Endothelial cell of umbilical vein (primary cell): Measurements from ENCODE around the gene TMEM139. TPM values are rescaled to one million over a fixed set of nuclear protein-coding genes. Genes with fewer than 3 reads are reported as not detected.
A peak's percentile ranks its signal among the peaks of the same experiment; 100 is the strongest.

ENCODE experiments used
- BruUV-seq: library from RNA; stranded (reverse); fragments of 400-500 nt; replicated peaks from 2 replicates; lab custom pipeline; 2021; lab: Mats Ljungman, UMichigan
- CTCF ChIA-PET: fragments of 300-600, 350-600 bp; sonication (Branson Sonifier 250); formaldehyde crosslinking; loops from one replicate; lab custom pipeline; 2021; ENCODE audit warnings: antibody characterized with exemption, inconsistent platforms; lab: Charles Lee
- POLR2A ChIA-PET: fragments of 300-600, 350-600 bp; sonication (Branson Sonifier 250); formaldehyde crosslinking; loops from one replicate; lab custom pipeline; 2021; ENCODE audit warnings: antibody characterized with exemption, inconsistent platforms; lab: Charles Lee
- DNase-seq: peaks from one replicate; pipeline ENCODE4 v3.0.0-alpha.2; 2011; ENCODE audit warnings: low read depth, low spot score
- FAIRE-seq: peaks from 2 replicates; lab custom pipeline; 2011; peaks lifted over from hg19 to GRCh38; lab: Jason Lieb, UNC
- H2AFZ ChIP-seq: 2 replicates; pipeline ENCODE4 v1.6.0; 2012; ENCODE audit warnings: low read depth, low read length, control low read depth, inconsistent platforms
- H3K27ac ChIP-seq: 2 replicates; pipeline ENCODE4 v1.5.1; 2011; ENCODE audit warnings: low read depth, mild to moderate bottlenecking, control low read depth, low read length, moderate library complexity; ENCODE audit not compliant: insufficient read depth
- H3K27me3 ChIP-seq, 2 experiments: 2 replicates each; pipeline versions ENCODE4 v1.6.0 to v1.6.1; 2011; ENCODE audit warnings: low read length in 2 of 2, mixed read lengths in 1 of 2; ENCODE audit not compliant: control insufficient read depth in 2 of 2, insufficient read depth in 2 of 2
- H3K36me3 ChIP-seq, 2 experiments: 2 replicates in 1 of 2; 3 replicates in 1 of 2; pipeline ENCODE4 v1.5.1; 2011; ENCODE audit warnings: low read length in 2 of 2, mild to moderate bottlenecking in 1 of 2, moderate library complexity in 1 of 2; ENCODE audit not compliant: control insufficient read depth in 2 of 2, insufficient read depth in 2 of 2; ENCODE audit errors: extremely low read depth in 1 of 2
- H3K4me1 ChIP-seq: 3 replicates; pipeline ENCODE4 v1.5.1; 2011; ENCODE audit warnings: mild to moderate bottlenecking, low read length; ENCODE audit not compliant: control insufficient read depth, insufficient read depth; ENCODE audit errors: extremely low read depth
- H3K4me2 ChIP-seq: 2 replicates; pipeline ENCODE4 v1.6.1; 2011; ENCODE audit warnings: low read length, control low read depth, mixed read lengths; ENCODE audit not compliant: insufficient read depth
- H3K4me3 ChIP-seq, 3 experiments: fragments of 200-600 bp in 1 of 3; sonication (generic), shearing (Covaris generic) in 1 of 3; replicated peaks in 1 of 3; 2 replicates each; pipeline ENCODE4 v1.5.1; 2011 to 2016; ENCODE audit warnings: control low read depth in 3 of 3, low read length in 3 of 3, mild to moderate bottlenecking in 2 of 3, inconsistent platforms in 1 of 3, low read depth in 1 of 3, moderate library complexity in 1 of 3; ENCODE audit not compliant: insufficient read depth in 1 of 3
- H3K79me2 ChIP-seq: 2 replicates; pipeline ENCODE4 v1.6.0; 2012; ENCODE audit warnings: low read length, inconsistent platforms; ENCODE audit not compliant: control insufficient read depth, insufficient read depth
- H3K9ac ChIP-seq: replicated peaks from 2 replicates; pipeline ENCODE3; 2011; ENCODE audit warnings: low read length, control low read depth; ENCODE audit not compliant: insufficient read depth; ENCODE audit errors: extremely low read depth
- H3K9me1 ChIP-seq: replicated peaks from 3 replicates; pipeline ENCODE4 v1.6.0; 2011; ENCODE audit warnings: mild to moderate bottlenecking, low read length; ENCODE audit not compliant: control insufficient read depth, insufficient read depth; ENCODE audit errors: extremely low read depth
- H3K9me3 ChIP-seq: replicated peaks from 2 replicates; pipeline ENCODE4 v1.5.1; 2012; ENCODE audit warnings: low read length, inconsistent platforms; ENCODE audit not compliant: control insufficient read depth, insufficient read depth
- H4K20me1 ChIP-seq: replicated peaks from 2 replicates; pipeline ENCODE3; 2011; ENCODE audit warnings: mild to moderate bottlenecking, low read length; ENCODE audit not compliant: control insufficient read depth, insufficient read depth; ENCODE audit errors: extremely low read depth
- FOS ChIP-seq: IDR thresholded peaks from 2 replicates; pipeline ENCODE4 v1.6.1; 2011; ENCODE audit warnings: mild to moderate bottlenecking, low read length, moderate library complexity, borderline replicate concordance; ENCODE audit not compliant: insufficient read depth
- JUN ChIP-seq: IDR thresholded peaks from 2 replicates; pipeline ENCODE4 v1.6.1; 2011; ENCODE audit warnings: borderline replicate concordance, low read depth; ENCODE audit not compliant: insufficient read length, insufficient read depth
- MAX ChIP-seq: IDR thresholded peaks from 2 replicates; pipeline ENCODE4 v1.6.1; 2011; ENCODE audit not compliant: insufficient read depth, insufficient read length
- MYC ChIP-seq: IDR thresholded peaks from one replicate; pipeline ENCODE4 v1.6.1; 2011; ENCODE audit warnings: mild to moderate bottlenecking, low read depth, low read length
- POLR2A ChIP-seq: IDR thresholded peaks from 2 replicates; pipeline ENCODE4 v1.6.1; 2012; ENCODE audit warnings: low read depth, mild to moderate bottlenecking, control low read depth, low read length
- POLR2AphosphoS5 ChIP-seq: IDR thresholded peaks from 2 replicates; pipeline ENCODE4 v1.6.1; 2012; ENCODE audit warnings: low read depth, mild to moderate bottlenecking, control low read depth, low read length, moderate library complexity; ENCODE audit not compliant: insufficient read depth
- dilution Hi-C: fragments of 300-500 bp; cut with MboI; formaldehyde crosslinking; loops from one replicate; pipeline ENCODE4 v1.15.0; 2019; ENCODE audit warnings: low sequenced_read_pairs; ENCODE audit not compliant: extremely low pct_ligation_motif_present
- intact Hi-C: fragments of 100-400 bp; cut with micrococcal nuclease; formaldehyde crosslinking; loops from one replicate; pipeline ENCODE4 v1.10.0; 2022
- polyA plus RNA-seq, 4 experiments: library from polyadenylated mRNA; depleted of rRNA in 3 of 4; stranded (reverse) in 3 of 4; unstranded in 1 of 4; fragments of >200 nt; gene quantifications; 2 replicates each; pipeline versions ENCODE4 v1.2.1 to v1.2.3, GENCODE V29; 2011 to 2012; ENCODE audit warnings: missing spikeins in 1 of 4
- total RNA-seq: library from RNA; stranded (reverse); gene quantifications from 2 replicates; pipeline ENCODE4 v1.2.3, GENCODE V29; 2021

Gene TMEM139
- total and polyA plus RNA-seq, 2 donors (not counting 3 experiments of a cell fraction or from before 2014, with no cell fraction given): 0.37 TPM; not detected in 1

GRCh38 chr7:143279186-143280098 lies 5.3 kb upstream of the TMEM139 start:
- no peaks in the 10 kb centered on the region for H3K9me3 ChIP-seq
- dilution Hi-C loops: no loop called here
- POLR2A ChIA-PET: interaction anchor here (0.7 to 2.1 kb wide), 4 partner anchors 9 to 219 kb away, joined by 3 to 5 read pairs (median 3); partner anchors contain the start of genes CASP2 and GSTK1
- no peaks in the 10 kb centered on the region for H3K9me1 ChIP-seq
- H4K20me1 ChIP-seq: no peaks in the 10 kb centered on the region
- FAIRE-seq (peak; percentile 59), DNase-seq (peak; percentile 83)
- peak overlapping the region; percentile 34 for H3K27ac ChIP-seq
- H3K27me3 ChIP-seq: no peaks in the 10 kb centered on the region
- CTCF ChIA-PET: interaction anchor here (0.9 to 2.0 kb wide), 12 partner anchors 9 to 93 kb away, joined by 3 to 10 read pairs (median 4); partner anchors contain the start of genes CASP2 and GSTK1
- no peaks in the 10 kb centered on the region for H3K79me2 ChIP-seq
- H3K4me1 ChIP-seq: peaks cover 7% of the 10 kb centered on the region
- H3K4me3 ChIP-seq: no peak overlapping the region
- no peaks in the 10 kb centered on the region for H3K36me3 ChIP-seq
- no TSS peak for BruUV-seq
- H3K4me2 ChIP-seq: peak overlapping the region; percentile 36
- H2AFZ ChIP-seq: peak overlapping the region; percentile 31
- intact Hi-C loops: loop anchor here (1.0 kb wide), 1 partner anchor 16 kb away; the partner anchor contains the start of gene GSTK1
- H3K9ac ChIP-seq: peak overlapping the region; percentile 5
- TF ChIP-seq MAX (peak; percentile 35), MYC (no peak), POLR2AphosphoS5 (no peak)

GRCh38 chr7:143280160-143280559 lies 4.6 kb upstream of the TMEM139 start:
- FAIRE-seq: no peak

More at GRCh38 chr7:143280160-143280559, 4.6 kb upstream of the TMEM139 start:
- Histone ChIP-seq H3K4me3 (no peak overlapping the region), H3K9me1 (no peaks in the 10 kb centered on the region), H3K36me3 (no peaks in the 10 kb centered on the region), H3K9ac (peak overlapping the region; percentile 5), H3K4me2 (peak overlapping the region; percentile 36), H2AFZ (peak overlapping the region; percentile 31), H3K9me3 (no peaks in the 10 kb centered on the region), H3K27ac (no peak overlapping the region), H3K79me2 (no peaks in the 10 kb centered on the region), H3K27me3 (no peaks in the 10 kb centered on the region), H3K4me1 (peaks cover 7% of the 10 kb centered on the region), H4K20me1 (no peaks in the 10 kb centered on the region)
- no TSS peak for BruUV-seq
- no peak for DNase-seq
- dilution Hi-C loops: no loop called here
- ChIA-PET POLR2A (interaction anchor here (0.7 to 2.1 kb wide), 4 partner anchors 8 to 219 kb away, joined by 3 to 5 read pairs (median 3); partner anchors contain the start of genes CASP2 and GSTK1), CTCF (interaction anchor here (1.0 to 2.0 kb wide), 11 partner anchors 8 to 65 kb away, joined by 3 to 10 read pairs (median 5); partner anchors contain the start of genes CASP2 and GSTK1)
- TF ChIP-seq POLR2A (no peak), FOS (no peak), JUN (no peak)
- intact Hi-C loops: no loop called here
